HAP-1 (cell line): ENCODE data around the gene ZNF784.
A peak's percentile ranks its signal among the peaks of the same experiment; 100 is the strongest.

Experiments
- DNase-seq, 2 experiments: peaks; one replicate each; pipeline ENCODE4 v3.0.0-alpha.2; 2016 to 2020; ENCODE audit warnings: low spot score in 2 of 2
- H3K27me3 ChIP-seq: fragments of 250-450 bp; sonication (Bioruptor Pico); 2 replicates; pipeline ENCODE4 v1.5.1; 2020; ENCODE audit warnings: low read depth, mild to moderate bottlenecking, moderate library complexity
- H3K36me3 ChIP-seq: fragments of 250-450 bp; sonication (Bioruptor Pico); replicated peaks from 2 replicates; pipeline ENCODE4 v1.5.1; 2020; ENCODE audit warnings: mild to moderate bottlenecking
- H3K4me1 ChIP-seq: fragments of 250-450 bp; sonication (Bioruptor Pico); 2 replicates; pipeline ENCODE4 v1.5.1; 2020; ENCODE audit warnings: mild to moderate bottlenecking
- H3K4me3 ChIP-seq: fragments of 250-450 bp; sonication (Bioruptor Pico); 2 replicates; pipeline ENCODE4 v1.5.1; 2020; ENCODE audit warnings: mild to moderate bottlenecking, moderate library complexity
- H3K9me3 ChIP-seq: fragments of 250-450 bp; sonication (Bioruptor Pico); 2 replicates; pipeline ENCODE4 v1.5.1; 2020; ENCODE audit warnings: mild to moderate bottlenecking, moderate library complexity
- in situ Hi-C: fragments of 300-500 bp; cut with MboI; formaldehyde crosslinking; loops from 3 replicates; pipeline ENCODE4 v1.14.3; 2020; ENCODE audit warnings: low sequenced_read_pairs, inconsistent platforms, mixed read lengths

The ZNF784 gene

DNA sequence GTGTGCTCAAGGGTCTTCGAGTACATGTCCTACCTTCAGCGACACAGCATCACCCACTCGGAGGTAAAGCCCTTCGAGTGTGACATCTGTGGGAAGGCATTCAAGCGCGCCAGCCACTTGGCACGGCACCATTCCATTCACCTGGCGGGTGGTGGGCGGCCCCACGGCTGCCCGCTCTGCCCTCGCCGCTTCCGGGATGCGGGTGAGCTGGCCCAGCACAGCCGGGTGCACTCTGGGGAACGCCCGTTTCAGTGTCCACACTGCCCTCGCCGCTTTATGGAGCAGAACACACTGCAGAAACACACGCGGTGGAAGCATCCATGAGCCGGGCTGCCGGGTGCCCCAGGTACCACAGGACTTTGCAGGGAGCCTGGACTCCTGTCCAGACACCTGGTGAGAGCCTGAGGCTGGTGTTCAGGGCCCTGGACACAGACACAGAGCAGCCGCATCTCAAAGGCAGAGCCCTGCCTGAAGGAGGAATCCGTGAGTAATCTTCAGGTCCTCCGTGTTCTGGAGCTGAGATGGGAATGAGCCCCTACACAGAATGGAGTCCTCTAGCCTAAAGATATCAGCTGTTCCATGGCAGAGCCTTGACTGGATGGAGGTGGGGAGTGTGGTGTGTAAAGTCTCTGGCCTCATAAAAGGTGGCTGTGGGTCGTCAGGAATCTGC lies 20.6 kb upstream of the ZNF784 start:
- Histone ChIP-seq H3K36me3 (peaks cover 25% of the 10 kb centered on the region), H3K27me3 (no peaks in the 10 kb centered on the region), H3K9me3 (no peaks in the 10 kb centered on the region), H3K4me1 (peaks cover 21% of the 10 kb centered on the region), H3K4me3 (peak overlapping the region; percentile 78; the same call in 1 of the 2 replicates)
- no peak for DNase-seq
- in situ Hi-C loops: no loop called here

DNA sequence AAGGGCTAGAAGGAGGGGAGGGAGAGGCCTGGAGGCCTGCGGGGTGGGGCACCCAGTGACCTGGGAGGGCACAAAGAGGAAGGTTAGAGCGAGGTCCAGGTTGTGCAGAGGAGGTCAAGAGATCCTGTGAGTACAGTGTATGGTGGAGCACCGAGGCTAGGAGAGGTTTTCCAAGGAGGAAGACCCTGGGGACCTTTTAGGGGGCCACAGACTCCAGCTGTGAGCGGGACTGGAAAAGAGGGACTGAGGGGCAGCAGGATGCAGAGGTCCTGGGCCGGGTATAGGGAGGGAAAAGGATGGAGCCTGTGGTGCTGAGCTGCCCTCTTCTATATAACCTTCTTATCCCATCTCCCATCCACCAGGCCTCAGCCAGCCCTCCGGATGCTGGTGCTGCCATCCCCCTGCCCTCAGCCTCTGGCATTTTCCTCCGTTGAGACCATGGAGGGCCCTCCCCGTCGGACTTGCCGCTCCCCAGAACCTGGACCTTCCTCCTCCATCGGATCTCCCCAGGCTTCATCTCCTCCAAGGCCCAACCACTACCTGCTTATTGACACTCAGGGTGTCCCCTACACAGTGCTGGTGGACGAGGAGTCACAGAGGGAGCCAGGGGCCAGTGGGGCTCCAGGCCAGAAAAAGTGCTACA lies 19.9 kb upstream of the ZNF784 start:
- Histone ChIP-seq H3K4me1 (peaks cover 24% of the 10 kb centered on the region), H3K4me3 (peak overlapping the region; percentile 78), H3K27me3 (no peaks in the 10 kb centered on the region), H3K9me3 (no peaks in the 10 kb centered on the region), H3K36me3 (peaks cover 25% of the 10 kb centered on the region)
- in situ Hi-C loops: no loop called here
- no peak for DNase-seq

DNA sequence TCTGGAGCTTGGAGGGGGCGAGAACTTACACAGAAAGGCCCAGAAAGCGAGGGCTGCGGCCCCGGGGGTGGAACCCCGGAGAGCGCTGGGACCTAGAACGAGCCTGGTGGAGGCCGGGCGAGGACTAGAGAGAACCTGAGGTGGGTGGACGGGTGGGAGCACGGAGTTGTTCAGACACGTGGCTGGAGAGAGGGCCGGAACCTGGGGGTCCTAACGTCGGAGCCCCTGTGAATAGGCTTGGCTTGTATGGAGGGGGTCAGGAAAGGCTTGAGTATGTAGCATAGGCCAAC lies 19.5 kb upstream of the ZNF784 start:
- in situ Hi-C loops: no loop called here
- Histone ChIP-seq H3K4me3 (peak overlapping the region; percentile 78), H3K36me3 (peaks cover 25% of the 10 kb centered on the region), H3K27me3 (no peaks in the 10 kb centered on the region), H3K9me3 (no peaks in the 10 kb centered on the region), H3K4me1 (peaks cover 26% of the 10 kb centered on the region)
- DNase-seq: no peak

DNA sequence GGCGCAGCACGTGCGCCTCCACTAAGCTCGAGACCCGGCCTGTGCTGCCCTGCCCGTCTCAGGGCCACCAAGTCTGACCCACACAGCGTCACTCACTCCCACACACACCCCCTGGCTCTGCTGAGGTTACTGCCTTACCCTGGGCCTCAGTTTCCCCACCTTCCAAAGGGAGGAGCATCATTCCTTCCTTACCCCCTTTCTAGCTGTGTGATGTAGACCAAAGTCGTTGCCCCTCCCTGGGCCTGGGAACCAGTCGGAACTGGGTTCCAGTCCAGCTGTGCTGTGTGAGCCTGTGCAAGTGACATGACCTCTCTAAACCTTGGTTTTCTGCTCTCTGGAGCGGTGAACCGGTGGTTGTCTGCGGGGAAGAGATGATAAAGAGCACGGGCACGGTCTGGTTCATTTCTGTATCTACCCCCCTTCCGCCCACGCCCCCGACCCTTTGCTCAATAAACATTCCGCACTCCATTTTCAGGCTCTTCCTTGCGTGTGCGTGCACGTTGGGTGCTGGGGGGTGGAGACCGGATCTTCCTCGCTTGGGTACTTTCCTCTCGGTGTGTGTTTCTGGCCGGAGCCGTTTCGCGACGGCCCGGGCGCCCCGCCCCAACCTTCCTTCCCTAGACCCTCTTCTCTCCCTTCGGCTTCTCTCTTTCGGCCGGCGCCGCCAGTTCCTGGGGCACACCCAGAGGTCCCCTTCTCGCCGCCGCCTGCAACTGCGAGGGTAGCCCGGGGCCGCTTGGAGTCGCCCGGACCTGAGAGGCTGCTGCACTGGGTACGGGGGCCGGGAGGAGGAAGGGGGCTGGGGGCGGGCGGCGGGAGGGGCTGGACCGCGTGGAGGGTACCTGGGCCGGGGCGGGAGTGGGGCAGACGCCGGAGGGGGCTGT lies 18.9 kb upstream of the ZNF784 start, which contains the start of gene ZNF581:
TSS of gene ZNF581 (plus strand) at position 647 of the 884 bp plus-strand sequence. CDS start 923 bp downstream, outside the sequence.
- H3K9me3 ChIP-seq: no peaks in the 10 kb centered on the region
- H3K36me3 ChIP-seq: peaks cover 25% of the 10 kb centered on the region
- in situ Hi-C loops: no loop called here
- DNase-seq: peak; percentile 69 to 87
- peak within 1 kb of the TSS; percentile 78 for H3K4me3 ChIP-seq
- H3K4me1 ChIP-seq: peaks cover 26% of the 10 kb centered on the region
- H3K27me3 ChIP-seq: no peaks in the 10 kb centered on the region

DNA sequence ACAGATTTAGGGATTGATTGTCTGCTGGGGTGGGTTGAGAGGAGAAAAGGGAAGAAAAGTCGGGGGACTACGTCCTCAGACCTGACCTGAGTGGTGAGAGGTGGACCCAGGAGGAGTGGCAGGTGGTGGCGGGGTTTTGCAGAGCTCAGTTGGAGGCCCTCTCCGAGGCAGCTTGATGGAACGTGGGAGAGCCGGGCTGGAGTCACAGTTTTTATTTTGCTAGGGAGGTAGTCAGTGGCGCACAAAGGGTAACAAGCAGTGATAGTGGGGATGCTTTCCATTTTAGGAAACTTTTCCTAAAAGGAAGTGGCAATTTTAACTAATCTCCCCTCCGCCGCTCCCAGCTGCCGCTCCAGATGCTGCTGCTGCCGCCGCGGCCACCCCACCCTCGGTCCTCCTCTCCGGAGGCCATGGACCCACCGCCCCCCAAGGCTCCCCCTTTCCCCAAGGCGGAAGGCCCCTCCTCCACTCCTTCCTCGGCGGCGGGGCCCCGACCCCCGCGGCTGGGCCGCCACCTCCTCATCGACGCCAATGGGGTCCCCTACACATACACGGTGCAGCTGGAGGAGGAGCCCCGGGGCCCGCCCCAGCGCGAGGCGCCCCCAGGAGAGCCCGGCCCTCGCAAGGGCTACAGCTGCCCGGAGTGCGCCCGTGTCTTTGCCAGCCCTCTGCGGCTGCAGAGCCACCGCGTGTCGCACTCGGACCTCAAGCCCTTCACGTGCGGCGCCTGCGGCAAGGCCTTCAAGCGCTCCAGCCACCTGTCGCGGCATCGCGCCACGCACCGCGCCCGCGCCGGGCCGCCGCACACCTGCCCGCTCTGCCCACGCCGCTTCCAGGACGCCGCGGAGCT lies 18.0 kb upstream of the ZNF784 start:
- Histone ChIP-seq H3K27me3 (no peaks in the 10 kb centered on the region), H3K36me3 (peaks cover 25% of the 10 kb centered on the region), H3K9me3 (no peaks in the 10 kb centered on the region), H3K4me3 (peak overlapping the region; percentile 78), H3K4me1 (peaks cover 24% of the 10 kb centered on the region)
- peak in 1 of 2 experiments; percentile 60 for DNase-seq
- in situ Hi-C loops: no loop called here

- H3K4me1 ChIP-seq: peaks cover 19% of the 10 kb centered on the region
- DNase-seq: no peak
- H3K27me3 ChIP-seq: no peaks in the 10 kb centered on the region
- peaks cover 19% of the 10 kb centered on the region for H3K36me3 ChIP-seq
- peak overlapping the region; percentile 78 for H3K4me3 ChIP-seq
- in situ Hi-C loops: no loop called here
- H3K9me3 ChIP-seq: no peaks in the 10 kb centered on the region
Observed at GRCh38 chr19:55641426-55642152, 17.2 kb upstream of the ZNF784 start.

DNA sequence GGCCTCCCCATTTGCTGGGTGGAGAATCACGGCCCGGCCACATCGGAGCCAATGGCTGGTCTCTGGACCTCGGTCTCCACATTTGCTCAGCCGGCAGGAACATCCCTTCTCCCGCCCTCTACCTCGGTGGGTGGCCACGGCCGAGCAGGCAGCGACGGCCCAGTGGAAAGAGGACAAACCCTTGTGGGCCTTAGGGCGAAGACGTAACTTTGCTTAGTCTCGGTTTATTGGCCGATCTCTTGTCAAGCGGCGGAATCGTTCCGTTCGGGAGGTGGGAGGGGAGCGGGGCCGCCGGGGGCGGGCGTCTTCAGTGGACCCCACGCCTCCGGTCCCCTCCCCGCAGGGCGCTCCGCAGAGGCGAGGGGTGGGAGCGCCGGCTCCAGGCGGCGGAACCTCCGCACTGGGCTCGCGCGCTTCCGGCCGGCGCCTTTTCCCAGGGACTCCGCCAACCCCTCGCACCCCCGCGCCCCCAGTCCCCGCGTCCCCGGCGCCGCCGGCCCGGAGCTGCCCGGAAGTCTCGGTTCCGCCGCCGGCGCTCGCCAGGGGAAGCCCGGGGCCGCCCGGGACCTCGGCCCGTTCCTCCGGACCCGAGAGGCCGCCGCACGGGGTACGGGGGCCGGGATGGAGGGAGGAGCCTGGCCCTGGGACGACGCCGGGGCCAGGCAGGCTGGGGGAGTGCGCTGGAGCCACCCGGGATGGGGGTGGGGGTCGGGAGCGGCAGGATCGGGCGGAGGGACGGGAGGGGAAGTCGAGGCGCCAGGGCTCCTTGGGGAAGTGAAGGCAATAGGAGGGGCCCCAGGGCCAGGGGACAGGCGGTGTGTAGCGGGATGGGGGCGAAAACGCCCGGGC lies 16.4 kb upstream of the ZNF784 start, which contains the start of gene ZNF580:
TSS of gene ZNF580 (plus strand) at position 426 of the 849 bp plus-strand sequence. CDS start 1,507 bp downstream, outside the sequence.
- no peaks in the 10 kb centered on the region for H3K27me3 ChIP-seq
- H3K4me1 ChIP-seq: peaks cover 26% of the 10 kb centered on the region
- in situ Hi-C loops: no loop called here
- peak within 1 kb of the TSS; percentile 78 for H3K4me3 ChIP-seq
- peaks cover 15% of the 10 kb centered on the region for H3K36me3 ChIP-seq
- H3K9me3 ChIP-seq: no peaks in the 10 kb centered on the region
- peak; percentile 61 to 81 for DNase-seq

- H3K4me1 ChIP-seq: peaks cover 27% of the 10 kb centered on the region
- in situ Hi-C loops: no loop called here
- no peak for DNase-seq
Observed at GRCh38 chr19:55640043-55640576, 15.7 kb upstream of the ZNF784 start.

DNA sequence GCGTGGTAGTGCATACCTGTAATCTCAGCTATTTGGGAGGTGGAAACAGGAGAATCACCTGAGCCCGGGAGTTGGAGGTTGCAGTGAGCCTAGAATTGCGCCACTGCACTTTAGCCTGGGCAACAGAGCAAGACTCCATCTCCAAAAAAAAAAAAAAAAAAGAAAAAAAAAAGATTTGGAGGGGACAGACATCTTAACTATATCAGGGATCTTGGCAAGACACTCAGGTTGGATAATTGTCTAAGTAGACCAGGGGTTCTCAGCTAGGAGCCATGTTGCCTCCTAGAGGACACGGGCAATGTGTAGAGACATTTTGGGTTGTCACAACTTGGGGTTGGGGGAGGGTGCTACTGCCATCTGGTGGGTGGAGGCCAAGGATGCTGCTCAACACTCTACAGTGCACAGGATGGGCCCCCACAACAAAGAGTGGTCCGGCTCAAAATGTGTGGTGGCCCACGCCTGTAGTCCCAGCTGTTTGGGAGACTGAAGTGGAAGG lies 14.5 kb upstream of the ZNF784 start:
- no peaks in the 10 kb centered on the region for H3K27me3 ChIP-seq
- H3K4me3 ChIP-seq: no peak overlapping the region
- in situ Hi-C loops: no loop called here
- peaks cover 27% of the 10 kb centered on the region for H3K4me1 ChIP-seq
- 0 out of 2 replicates have a peak, but pooled peaks cover 3% of the 10 kb centered on the region for H3K36me3 ChIP-seq
- DNase-seq: peak; percentile 69 to 85
- no peaks in the 10 kb centered on the region for H3K9me3 ChIP-seq

More at GRCh38 chr19:55640043-55640576, 15.7 kb upstream of the ZNF784 start:
- Histone ChIP-seq H3K9me3 (no peaks in the 10 kb centered on the region), H3K4me3 (peak overlapping the region; percentile 78), H3K27me3 (no peaks in the 10 kb centered on the region), H3K36me3 (peaks cover 10% of the 10 kb centered on the region)

- Histone ChIP-seq H3K36me3 (0 out of 2 replicates have a peak, but pooled peaks cover 3% of the 10 kb centered on the region), H3K4me1 (peaks cover 20% of the 10 kb centered on the region), H3K27me3 (no peaks in the 10 kb centered on the region), H3K9me3 (no peaks in the 10 kb centered on the region), H3K4me3 (no peak overlapping the region)
- in situ Hi-C loops: no loop called here
- no peak for DNase-seq
Observed at GRCh38 chr19:55637534-55637933, 13.2 kb upstream of the ZNF784 start.

- Histone ChIP-seq H3K4me3 (no peak overlapping the region), H3K27me3 (no peaks in the 10 kb centered on the region), H3K4me1 (peaks cover 20% of the 10 kb centered on the region), H3K36me3 (0 out of 2 replicates have a peak, but pooled peaks cover 3% of the 10 kb centered on the region), H3K9me3 (no peaks in the 10 kb centered on the region)
- DNase-seq: no peak
- in situ Hi-C loops: no loop called here
Observed at GRCh38 chr19:55636723-55637122, 12.4 kb upstream of the ZNF784 start.
